SK-N-MC (cell line): ENCODE results near the gene SLAIN2.

Experiments
- EZH2 ChIP-seq: fragments of 200-600 bp; sonication (generic); IDR thresholded peaks from one replicate; pipeline ENCODE4 v1.6.1; 2017; ENCODE audit warnings: antibody characterized with exemption
- FOXP2 ChIP-seq: optimal IDR thresholded peaks from 2 replicates; pipeline ENCODE3; 2011; ENCODE audit warnings: mild to moderate bottlenecking, moderate library complexity; ENCODE audit not compliant: insufficient read depth; ENCODE audit errors: extremely low read length, control extremely low read depth
- POLR2AphosphoS5 ChIP-seq: IDR thresholded peaks from 2 replicates; pipeline ENCODE4 v1.6.1; 2012; ENCODE audit warnings: mild to moderate bottlenecking, low read depth, low read length, borderline replicate concordance

GRCh38 chr4:48439988-48440387 lies 98.7 kb downstream of the SLAIN2 start:
- no peak for TF ChIP-seq EZH2
- no peak for TF ChIP-seq POLR2AphosphoS5
- TF ChIP-seq FOXP2: no peak
